Measurements from ENCODE around the gene BPIFB4.

BPIFB4 gene

DNA sequence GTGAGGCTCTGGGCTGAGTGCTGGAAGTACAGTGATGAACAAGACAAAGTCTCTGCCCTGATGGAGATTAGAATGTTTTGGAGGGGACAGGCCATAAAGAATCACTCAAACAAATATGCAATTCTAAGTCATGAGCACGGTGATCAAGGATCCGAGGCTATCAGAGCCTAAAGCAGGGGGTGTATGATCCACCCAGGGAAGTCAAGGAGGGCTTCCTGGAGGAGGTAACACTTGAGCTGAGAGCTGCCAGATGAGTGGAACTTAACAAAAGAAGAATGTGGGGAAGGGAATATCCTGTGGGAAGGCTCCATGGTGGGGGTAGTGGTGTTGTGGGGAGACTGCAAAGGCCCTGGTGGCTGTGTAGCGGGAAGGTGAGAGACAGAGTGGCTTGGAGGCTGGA, 12.2 kb downstream of the BPIFB4 start:
- TF ChIP-seq, protein P1, sequence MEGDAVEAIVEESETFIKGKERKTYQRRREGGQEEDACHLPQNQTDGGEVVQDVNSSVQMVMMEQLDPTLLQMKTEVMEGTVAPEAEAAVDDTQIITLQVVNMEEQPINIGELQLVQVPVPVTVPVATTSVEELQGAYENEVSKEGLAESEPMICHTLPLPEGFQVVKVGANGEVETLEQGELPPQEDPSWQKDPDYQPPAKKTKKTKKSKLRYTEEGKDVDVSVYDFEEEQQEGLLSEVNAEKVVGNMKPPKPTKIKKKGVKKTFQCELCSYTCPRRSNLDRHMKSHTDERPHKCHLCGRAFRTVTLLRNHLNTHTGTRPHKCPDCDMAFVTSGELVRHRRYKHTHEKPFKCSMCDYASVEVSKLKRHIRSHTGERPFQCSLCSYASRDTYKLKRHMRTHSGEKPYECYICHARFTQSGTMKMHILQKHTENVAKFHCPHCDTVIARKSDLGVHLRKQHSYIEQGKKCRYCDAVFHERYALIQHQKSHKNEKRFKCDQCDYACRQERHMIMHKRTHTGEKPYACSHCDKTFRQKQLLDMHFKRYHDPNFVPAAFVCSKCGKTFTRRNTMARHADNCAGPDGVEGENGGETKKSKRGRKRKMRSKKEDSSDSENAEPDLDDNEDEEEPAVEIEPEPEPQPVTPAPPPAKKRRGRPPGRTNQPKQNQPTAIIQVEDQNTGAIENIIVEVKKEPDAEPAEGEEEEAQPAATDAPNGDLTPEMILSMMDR (IDR thresholded peaks at IDR 0.05; ENCODE audit: borderline replicate concordance, control extremely low read depth, extremely low read depth, insufficient read depth, missing control alignments) = no peak
- in situ Hi-C loops (cut with MboI; ENCODE audit: low sequenced_read_pairs, unreplicated experiment) = loop anchor here (10.0 kb wide), 1 partner anchor 187 kb away; no protein-coding TSS in a partner anchor
- no peak for DNase-seq (ENCODE audit: low spot score)

DNA sequence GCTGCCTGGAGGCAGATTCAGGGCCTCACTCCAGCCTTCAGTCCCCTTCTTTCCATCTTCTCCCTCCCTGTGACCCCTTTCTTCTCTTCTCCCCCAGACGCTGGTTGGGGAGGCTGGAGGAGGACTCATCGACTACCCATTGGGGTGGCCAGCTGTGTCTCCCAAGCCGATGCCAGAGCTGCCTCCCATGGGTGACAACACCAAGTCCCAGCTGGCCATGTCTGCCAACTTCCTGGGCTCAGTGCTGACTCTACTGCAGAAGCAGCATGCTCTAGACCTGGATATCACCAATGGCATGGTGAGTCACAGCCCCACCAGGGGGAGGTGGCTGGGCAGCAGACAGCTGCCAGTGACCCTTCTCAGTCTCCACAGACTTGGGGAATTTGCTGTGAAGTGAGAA, 12.9 kb downstream of the BPIFB4 start:
- DNase-seq (ENCODE audit: low spot score) = no peak
- TF ChIP-seq, protein P1 (IDR thresholded peaks at IDR 0.05; ENCODE audit: borderline replicate concordance, control extremely low read depth, extremely low read depth, insufficient read depth, missing control alignments) = no peak
- in situ Hi-C loops (cut with MboI; ENCODE audit: low sequenced_read_pairs, unreplicated experiment) = loop anchor here (10.0 kb wide), 1 partner anchor 188 kb away; no protein-coding TSS in a partner anchor

DNA sequence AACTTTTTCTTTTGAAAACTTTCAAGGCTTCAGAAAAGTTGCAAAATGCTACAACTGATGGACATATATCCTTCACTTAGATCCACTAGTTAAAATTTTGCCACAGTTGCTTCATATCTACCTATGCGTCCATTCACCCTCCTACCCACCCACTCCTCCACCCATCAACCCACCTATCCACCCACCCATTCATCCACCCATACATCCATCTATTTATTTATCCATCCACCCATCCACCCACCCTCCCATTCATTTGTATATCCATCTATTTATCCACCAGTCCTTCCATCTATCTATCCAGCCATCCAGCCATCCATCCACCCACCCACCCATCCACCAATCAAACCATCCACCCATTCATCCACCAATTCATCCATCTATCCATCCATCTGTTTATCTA, 13.6 kb downstream of the BPIFB4 start:
- TF ChIP-seq, protein P1 (IDR thresholded peaks at IDR 0.05; ENCODE audit: borderline replicate concordance, control extremely low read depth, extremely low read depth, insufficient read depth, missing control alignments) = no peak
- no peak for DNase-seq (ENCODE audit: low spot score)
- in situ Hi-C loops (cut with MboI; ENCODE audit: low sequenced_read_pairs, unreplicated experiment) = loop anchor here (10.0 kb wide), 1 partner anchor 188 kb away; no protein-coding TSS in a partner anchor

DNA sequence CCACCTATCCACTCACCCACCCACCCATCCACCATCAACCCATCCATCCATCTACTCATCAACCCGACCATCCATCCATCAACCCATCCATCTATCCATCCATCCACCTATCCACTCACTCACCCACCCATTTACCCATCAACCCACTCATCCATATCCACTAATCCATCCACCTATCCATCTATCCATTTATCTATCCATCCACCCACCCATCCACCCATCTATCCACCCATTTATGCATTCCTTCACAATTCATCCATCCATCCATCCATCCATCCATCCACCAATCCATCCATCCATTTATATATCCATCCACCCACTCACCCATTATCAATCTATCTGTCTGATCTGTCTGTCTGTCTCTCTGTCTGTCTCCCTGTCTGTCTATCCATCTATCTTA, 14.1 kb downstream of the BPIFB4 start:
- TF ChIP-seq, protein P1 (IDR thresholded peaks at IDR 0.05; ENCODE audit: borderline replicate concordance, control extremely low read depth, extremely low read depth, insufficient read depth, missing control alignments) = no peak
- in situ Hi-C loops (cut with MboI; ENCODE audit: low sequenced_read_pairs, unreplicated experiment) = loop anchor here (10.0 kb wide), 1 partner anchor 189 kb away; no protein-coding TSS in a partner anchor
- DNase-seq (ENCODE audit: low spot score) = no peak

DNA sequence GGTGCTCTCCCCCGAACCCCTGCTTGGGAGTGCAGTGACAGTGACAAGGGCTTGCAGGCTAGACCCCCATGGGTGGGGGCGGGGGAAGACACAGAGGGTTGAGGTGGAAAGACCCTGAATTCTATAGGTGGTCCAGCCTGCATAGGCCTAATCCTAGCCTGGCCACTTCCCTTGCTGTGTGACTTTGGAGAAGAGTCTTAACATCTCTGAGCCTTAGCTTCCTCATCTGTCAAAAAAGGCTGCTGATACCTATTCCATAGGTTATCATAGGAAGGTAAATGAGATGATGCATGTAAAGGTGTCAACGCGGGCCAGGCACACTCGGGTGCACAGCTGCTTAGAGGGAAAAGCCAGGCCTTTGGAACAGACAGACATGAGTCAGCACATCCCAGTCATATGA, 15.8 kb downstream of the BPIFB4 start:
- DNase-seq (ENCODE audit: low spot score) = no peak
- TF ChIP-seq, protein P1 (IDR thresholded peaks at IDR 0.05; ENCODE audit: borderline replicate concordance, control extremely low read depth, extremely low read depth, insufficient read depth, missing control alignments) = no peak
- in situ Hi-C loops (cut with MboI; ENCODE audit: low sequenced_read_pairs, unreplicated experiment) = loop anchor here (10.0 kb wide), 1 partner anchor 190 kb away; no protein-coding TSS in a partner anchor

DNA sequence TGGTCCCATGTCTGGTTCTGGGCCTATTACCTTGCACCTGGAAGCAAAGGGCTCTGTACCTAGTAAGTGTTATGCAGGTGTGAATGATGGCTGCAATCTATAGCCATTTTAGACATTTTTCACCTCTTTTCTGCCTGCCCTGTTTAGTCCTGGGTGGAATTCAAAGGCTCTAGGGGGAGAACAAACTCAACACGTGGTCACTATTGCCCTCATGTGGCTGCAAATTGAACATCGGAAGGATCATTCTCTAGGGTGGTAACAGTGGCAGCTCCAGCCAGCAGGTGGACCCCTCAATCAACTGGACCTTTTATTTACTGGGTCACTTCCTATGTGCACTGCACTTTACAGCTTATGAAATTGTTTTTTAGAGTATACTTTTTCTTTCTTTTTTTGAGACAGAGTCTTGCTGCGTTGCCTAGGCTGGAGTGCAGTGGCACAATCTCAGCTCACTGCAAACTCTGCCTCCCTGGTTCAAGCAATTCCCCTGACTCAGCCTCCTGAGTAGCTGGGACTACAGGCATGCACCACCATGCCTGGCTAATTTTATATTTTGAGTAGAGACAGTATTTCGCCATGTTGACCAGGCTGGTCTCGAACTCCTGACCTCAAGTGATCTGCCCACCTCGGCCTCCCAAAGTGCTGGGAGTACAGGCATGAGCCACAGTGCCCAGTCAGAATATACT, 16.6 kb downstream of the BPIFB4 start:
- DNase-seq (ENCODE audit: low spot score) = peak; percentile 82
- in situ Hi-C loops (cut with MboI; ENCODE audit: low sequenced_read_pairs, unreplicated experiment) = loop anchor here (10.0 kb wide), 1 partner anchor 191 kb away; no protein-coding TSS in a partner anchor
- TF ChIP-seq, protein P1 (IDR thresholded peaks at IDR 0.05; ENCODE audit: borderline replicate concordance, control extremely low read depth, extremely low read depth, insufficient read depth, missing control alignments) = peak; percentile 82
